ENCODE data around the gene TMIE. TPM values are rescaled to one million over a fixed set of nuclear protein-coding genes. Genes with fewer than 3 reads are reported as not detected.

The TMIE gene
- total and polyA plus RNA-seq, 10 of the 15 experiments (the other 5 are each of a cell fraction or from before 2014, with no cell fraction given), result not detected

DNA sequence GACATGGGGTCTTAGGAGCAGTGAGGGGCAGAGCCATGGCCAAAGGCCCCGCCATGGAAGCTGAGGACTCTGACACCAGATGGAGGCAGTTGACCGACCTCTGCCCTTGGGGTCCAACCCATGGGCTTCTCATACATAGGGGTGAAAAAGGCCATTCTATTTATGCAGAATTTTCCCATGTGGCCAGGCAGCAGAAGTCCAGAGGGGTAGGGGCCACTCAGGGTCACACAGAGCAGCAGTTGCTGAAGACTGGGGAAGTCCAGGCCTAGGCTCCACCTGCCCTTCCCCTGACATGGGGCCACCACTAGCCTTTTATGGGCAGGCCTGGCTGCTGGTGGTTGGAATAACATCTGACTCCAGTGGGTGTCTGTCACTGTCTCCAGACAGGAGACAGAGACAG is 10.1 kb downstream of the TMIE start (continued):
- TF ChIP-seq, protein P1, sequence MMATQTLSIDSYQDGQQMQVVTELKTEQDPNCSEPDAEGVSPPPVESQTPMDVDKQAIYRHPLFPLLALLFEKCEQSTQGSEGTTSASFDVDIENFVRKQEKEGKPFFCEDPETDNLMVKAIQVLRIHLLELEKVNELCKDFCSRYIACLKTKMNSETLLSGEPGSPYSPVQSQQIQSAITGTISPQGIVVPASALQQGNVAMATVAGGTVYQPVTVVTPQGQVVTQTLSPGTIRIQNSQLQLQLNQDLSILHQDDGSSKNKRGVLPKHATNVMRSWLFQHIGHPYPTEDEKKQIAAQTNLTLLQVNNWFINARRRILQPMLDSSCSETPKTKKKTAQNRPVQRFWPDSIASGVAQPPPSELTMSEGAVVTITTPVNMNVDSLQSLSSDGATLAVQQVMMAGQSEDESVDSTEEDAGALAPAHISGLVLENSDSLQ (IDR thresholded peaks at IDR 0.05), result no peak
- TF ChIP-seq GATAD2B (conservative IDR thresholded peaks at IDR 0.05; ENCODE audit: low read depth), result no peak

DNA sequence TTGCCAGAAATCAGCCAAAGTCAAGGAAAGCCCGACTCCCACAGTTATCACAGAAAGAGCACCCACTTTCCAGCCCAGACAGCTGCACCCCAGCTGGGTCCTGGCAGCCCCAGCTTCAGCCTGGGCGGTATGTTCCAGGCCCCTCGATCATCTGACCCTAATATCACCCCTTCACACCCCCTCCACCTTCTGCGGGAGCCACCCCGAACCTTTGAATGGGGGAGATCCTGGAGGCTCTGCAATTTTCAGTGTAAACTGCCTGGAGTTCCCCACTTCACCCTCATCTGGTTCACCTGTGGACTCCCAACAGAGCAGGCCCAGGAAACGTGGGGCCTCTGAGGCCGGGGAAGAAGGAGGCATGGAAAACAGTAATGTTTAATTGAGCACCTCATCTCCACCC is 10.6 kb downstream of the TMIE start:
- 67% methylated on average over 7 of the region's 7 CpGs for WGBS (ENCODE audit: insufficient coverage, insufficient replicate concordance, low lambda C conversion rate, missing lambda C conversion rate)
- SMC1A ChIA-PET (ENCODE audit: uncharacterized antibody, unreplicated experiment), result interaction anchor here (1.6 kb wide), 1 partner anchor 26 kb away, joined by 4 read pairs; no protein-coding TSS in a partner anchor
- TF ChIP-seq, protein P2, sequence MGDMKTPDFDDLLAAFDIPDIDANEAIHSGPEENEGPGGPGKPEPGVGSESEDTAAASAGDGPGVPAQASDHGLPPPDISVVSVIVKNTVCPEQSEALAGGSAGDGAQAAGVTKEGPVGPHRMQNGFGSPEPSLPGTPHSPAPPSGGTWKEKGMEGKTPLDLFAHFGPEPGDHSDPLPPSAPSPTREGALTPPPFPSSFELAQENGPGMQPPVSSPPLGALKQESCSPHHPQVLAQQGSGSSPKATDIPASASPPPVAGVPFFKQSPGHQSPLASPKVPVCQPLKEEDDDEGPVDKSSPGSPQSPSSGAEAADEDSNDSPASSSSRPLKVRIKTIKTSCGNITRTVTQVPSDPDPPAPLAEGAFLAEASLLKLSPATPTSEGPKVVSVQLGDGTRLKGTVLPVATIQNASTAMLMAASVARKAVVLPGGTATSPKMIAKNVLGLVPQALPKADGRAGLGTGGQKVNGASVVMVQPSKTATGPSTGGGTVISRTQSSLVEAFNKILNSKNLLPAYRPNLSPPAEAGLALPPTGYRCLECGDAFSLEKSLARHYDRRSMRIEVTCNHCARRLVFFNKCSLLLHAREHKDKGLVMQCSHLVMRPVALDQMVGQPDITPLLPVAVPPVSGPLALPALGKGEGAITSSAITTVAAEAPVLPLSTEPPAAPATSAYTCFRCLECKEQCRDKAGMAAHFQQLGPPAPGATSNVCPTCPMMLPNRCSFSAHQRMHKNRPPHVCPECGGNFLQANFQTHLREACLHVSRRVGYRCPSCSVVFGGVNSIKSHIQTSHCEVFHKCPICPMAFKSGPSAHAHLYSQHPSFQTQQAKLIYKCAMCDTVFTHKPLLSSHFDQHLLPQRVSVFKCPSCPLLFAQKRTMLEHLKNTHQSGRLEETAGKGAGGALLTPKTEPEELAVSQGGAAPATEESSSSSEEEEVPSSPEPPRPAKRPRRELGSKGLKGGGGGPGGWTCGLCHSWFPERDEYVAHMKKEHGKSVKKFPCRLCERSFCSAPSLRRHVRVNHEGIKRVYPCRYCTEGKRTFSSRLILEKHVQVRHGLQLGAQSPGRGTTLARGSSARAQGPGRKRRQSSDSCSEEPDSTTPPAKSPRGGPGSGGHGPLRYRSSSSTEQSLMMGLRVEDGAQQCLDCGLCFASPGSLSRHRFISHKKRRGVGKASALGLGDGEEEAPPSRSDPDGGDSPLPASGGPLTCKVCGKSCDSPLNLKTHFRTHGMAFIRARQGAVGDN (IDR thresholded peaks at IDR 0.05), result no peak
- no peak for TF ChIP-seq NR2C2 (IDR thresholded peaks at IDR 0.05; ENCODE audit: borderline replicate concordance, control insufficient read depth, insufficient read length, low read depth)
- no peak for TF ChIP-seq SMC3 (IDR thresholded peaks at IDR 0.05; ENCODE audit: borderline replicate concordance, low read length)
- TF ChIP-seq, protein P3, sequence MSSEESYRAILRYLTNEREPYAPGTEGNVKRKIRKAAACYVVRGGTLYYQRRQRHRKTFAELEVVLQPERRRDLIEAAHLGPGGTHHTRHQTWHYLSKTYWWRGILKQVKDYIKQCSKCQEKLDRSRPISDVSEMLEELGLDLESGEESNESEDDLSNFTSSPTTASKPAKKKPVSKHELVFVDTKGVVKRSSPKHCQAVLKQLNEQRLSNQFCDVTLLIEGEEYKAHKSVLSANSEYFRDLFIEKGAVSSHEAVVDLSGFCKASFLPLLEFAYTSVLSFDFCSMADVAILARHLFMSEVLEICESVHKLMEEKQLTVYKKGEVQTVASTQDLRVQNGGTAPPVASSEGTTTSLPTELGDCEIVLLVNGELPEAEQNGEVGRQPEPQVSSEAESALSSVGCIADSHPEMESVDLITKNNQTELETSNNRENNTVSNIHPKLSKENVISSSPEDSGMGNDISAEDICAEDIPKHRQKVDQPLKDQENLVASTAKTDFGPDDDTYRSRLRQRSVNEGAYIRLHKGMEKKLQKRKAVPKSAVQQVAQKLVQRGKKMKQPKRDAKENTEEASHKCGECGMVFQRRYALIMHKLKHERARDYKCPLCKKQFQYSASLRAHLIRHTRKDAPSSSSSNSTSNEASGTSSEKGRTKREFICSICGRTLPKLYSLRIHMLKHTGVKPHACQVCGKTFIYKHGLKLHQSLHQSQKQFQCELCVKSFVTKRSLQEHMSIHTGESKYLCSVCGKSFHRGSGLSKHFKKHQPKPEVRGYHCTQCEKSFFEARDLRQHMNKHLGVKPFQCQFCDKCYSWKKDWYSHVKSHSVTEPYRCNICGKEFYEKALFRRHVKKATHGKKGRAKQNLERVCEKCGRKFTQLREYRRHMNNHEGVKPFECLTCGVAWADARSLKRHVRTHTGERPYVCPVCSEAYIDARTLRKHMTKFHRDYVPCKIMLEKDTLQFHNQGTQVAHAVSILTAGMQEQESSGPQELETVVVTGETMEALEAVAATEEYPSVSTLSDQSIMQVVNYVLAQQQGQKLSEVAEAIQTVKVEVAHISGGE (CRISPR knock-in tag; IDR thresholded peaks at IDR 0.05), result no peak
- TF ChIP-seq, protein P4, sequence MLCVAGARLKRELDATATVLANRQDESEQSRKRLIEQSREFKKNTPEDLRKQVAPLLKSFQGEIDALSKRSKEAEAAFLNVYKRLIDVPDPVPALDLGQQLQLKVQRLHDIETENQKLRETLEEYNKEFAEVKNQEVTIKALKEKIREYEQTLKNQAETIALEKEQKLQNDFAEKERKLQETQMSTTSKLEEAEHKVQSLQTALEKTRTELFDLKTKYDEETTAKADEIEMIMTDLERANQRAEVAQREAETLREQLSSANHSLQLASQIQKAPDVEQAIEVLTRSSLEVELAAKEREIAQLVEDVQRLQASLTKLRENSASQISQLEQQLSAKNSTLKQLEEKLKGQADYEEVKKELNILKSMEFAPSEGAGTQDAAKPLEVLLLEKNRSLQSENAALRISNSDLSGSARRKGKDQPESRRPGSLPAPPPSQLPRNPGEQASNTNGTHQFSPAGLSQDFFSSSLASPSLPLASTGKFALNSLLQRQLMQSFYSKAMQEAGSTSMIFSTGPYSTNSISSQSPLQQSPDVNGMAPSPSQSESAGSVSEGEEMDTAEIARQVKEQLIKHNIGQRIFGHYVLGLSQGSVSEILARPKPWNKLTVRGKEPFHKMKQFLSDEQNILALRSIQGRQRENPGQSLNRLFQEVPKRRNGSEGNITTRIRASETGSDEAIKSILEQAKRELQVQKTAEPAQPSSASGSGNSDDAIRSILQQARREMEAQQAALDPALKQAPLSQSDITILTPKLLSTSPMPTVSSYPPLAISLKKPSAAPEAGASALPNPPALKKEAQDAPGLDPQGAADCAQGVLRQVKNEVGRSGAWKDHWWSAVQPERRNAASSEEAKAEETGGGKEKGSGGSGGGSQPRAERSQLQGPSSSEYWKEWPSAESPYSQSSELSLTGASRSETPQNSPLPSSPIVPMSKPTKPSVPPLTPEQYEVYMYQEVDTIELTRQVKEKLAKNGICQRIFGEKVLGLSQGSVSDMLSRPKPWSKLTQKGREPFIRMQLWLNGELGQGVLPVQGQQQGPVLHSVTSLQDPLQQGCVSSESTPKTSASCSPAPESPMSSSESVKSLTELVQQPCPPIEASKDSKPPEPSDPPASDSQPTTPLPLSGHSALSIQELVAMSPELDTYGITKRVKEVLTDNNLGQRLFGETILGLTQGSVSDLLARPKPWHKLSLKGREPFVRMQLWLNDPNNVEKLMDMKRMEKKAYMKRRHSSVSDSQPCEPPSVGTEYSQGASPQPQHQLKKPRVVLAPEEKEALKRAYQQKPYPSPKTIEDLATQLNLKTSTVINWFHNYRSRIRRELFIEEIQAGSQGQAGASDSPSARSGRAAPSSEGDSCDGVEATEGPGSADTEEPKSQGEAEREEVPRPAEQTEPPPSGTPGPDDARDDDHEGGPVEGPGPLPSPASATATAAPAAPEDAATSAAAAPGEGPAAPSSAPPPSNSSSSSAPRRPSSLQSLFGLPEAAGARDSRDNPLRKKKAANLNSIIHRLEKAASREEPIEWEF (IDR thresholded peaks at IDR 0.05; ENCODE audit: insufficient replicate concordance, low read depth, low read length), result no peak

More for the DNA sequence above, 10.6 kb downstream of the TMIE start:
- H3K9me3 ChIP-seq (replicated peaks; ENCODE audit: control insufficient read depth, insufficient read depth, low read length), result no peaks in the 10 kb centered on the region
- ATAC-seq (no peak), FAIRE-seq (no peak), DNase-seq (ENCODE audit: low read depth, low spot score) (no peak)
- RAD21 ChIA-PET (ENCODE audit: unreplicated experiment), result no interaction called here
- H3K4me1 ChIP-seq (ENCODE audit: control insufficient read depth, insufficient read depth, low read length), result peaks cover 16% of the 10 kb centered on the region
- H4K20me1 ChIP-seq (ENCODE audit: control insufficient read depth, insufficient read depth), result no peaks in the 10 kb centered on the region
- H3K4me3 ChIP-seq, result no peak overlapping the region
- no peaks in the 10 kb centered on the region for H3K27me3 ChIP-seq (replicated peaks in 1 of 2; ENCODE audit: control insufficient read depth in 2 of 2, insufficient read depth in 2 of 2, low read length in 1 of 2)
- in situ Hi-C loops (cut with MboI) (loop anchor here (5.0 to 10.0 kb wide), 2 partner anchors 186 to 663 kb away; no protein-coding TSS in a partner anchor), intact Hi-C loops (cut with micrococcal nuclease; ENCODE audit: unreplicated experiment) (no loop called here)
- H3K4me2 ChIP-seq (ENCODE audit: control insufficient read depth, insufficient read depth), result no peak overlapping the region
- H3K36me3 ChIP-seq (ENCODE audit: control insufficient read depth in 2 of 2, insufficient read depth in 2 of 2, low read length in 1 of 2), result no peaks in the 10 kb centered on the region
- no peaks in the 10 kb centered on the region for H3K79me2 ChIP-seq (ENCODE audit: control insufficient read depth, insufficient read depth, low read length)
- H3K27ac ChIP-seq (ENCODE audit: control insufficient read depth, insufficient read depth), result no peak overlapping the region
- BruUV-seq (replicated peaks), result no TSS peak
- H2AFZ ChIP-seq (ENCODE audit: control insufficient read depth, low read depth, low read length), result no peak overlapping the region
- no peak overlapping the region for H3K9ac ChIP-seq (ENCODE audit: control insufficient read depth, insufficient read depth, low read length)
- POLR2A ChIA-PET, result no interaction called here
- CTCF ChIA-PET, result interaction anchor here (1.6 kb wide), 1 partner anchor 183 kb away, joined by 4 read pairs; no protein-coding TSS in a partner anchor

Data from GM12878 (cell line).